Right lobe of liver (tissue), 4 donors: ENCODE measurements around the gene RICTOR.

Source experiments
- POLR2A ChIP-seq: fragments of 450-650 bp; IDR thresholded peaks from one replicate; pipeline ENCODE4 v1.6.1; 2017; ENCODE audit warnings: antibody characterized with exemption, mild to moderate bottlenecking
- TF ChIP-seq, protein P1 (sequence below), 4 donors: fragments of 200-600 bp in 3 of 4; fragments of 450-650 bp in 1 of 4; IDR thresholded peaks; one replicate each; pipeline versions ENCODE4 v1.5.1 to v1.8.0; 2016 to 2022; ENCODE audit warnings: antibody characterized with exemption in 4 of 4, mild to moderate bottlenecking in 2 of 4
- donor health status: DM: no; HTN: no; CAD: no.
- donor health status: DM: no; HTN: no; CAD: no.
- donor health status: DM: no; HTN: yes; CAD: no.

DNA sequence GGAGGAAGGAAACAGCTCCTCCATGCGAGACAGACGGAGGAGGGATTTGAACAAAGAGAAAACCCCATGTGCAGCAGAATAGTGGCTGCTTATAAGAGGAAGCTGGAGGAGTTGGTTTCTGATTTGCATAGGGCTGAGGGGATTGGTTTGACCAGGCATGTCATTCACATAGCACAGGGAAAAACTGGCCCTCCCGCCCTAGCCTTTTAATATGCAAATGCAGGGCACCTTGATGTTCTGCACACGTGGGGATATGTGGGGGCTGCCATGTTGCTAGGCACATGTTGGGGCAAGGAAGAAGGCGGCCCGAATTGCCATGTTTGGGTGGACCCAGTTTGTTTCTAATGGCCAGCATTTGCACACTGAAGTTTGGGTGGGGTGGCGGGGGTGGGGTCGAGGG is 186.2 kb downstream of the RICTOR start:
- TF ChIP-seq, protein P1, sequence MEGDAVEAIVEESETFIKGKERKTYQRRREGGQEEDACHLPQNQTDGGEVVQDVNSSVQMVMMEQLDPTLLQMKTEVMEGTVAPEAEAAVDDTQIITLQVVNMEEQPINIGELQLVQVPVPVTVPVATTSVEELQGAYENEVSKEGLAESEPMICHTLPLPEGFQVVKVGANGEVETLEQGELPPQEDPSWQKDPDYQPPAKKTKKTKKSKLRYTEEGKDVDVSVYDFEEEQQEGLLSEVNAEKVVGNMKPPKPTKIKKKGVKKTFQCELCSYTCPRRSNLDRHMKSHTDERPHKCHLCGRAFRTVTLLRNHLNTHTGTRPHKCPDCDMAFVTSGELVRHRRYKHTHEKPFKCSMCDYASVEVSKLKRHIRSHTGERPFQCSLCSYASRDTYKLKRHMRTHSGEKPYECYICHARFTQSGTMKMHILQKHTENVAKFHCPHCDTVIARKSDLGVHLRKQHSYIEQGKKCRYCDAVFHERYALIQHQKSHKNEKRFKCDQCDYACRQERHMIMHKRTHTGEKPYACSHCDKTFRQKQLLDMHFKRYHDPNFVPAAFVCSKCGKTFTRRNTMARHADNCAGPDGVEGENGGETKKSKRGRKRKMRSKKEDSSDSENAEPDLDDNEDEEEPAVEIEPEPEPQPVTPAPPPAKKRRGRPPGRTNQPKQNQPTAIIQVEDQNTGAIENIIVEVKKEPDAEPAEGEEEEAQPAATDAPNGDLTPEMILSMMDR (IDR thresholded peaks at IDR 0.05) = no peak
- TF ChIP-seq POLR2A = no peak
